CD14-positive monocyte (primary cell): ENCODE results near the gene RFK. TPM values are rescaled to one million over a fixed set of nuclear protein-coding genes. Genes with fewer than 3 reads are reported as not detected.

Experiments
- DNase-seq, 3 donors: peaks; one replicate each; pipeline ENCODE4 v3.0.0-alpha.2; 2011 to 2022
- H2AFZ ChIP-seq: 2 replicates; pipeline ENCODE4 v1.6.0; 2012; ENCODE audit warnings: mild to moderate bottlenecking, low read depth, low read length, inconsistent platforms; ENCODE audit not compliant: insufficient read depth, poor library complexity, severe bottlenecking
- H3K27ac ChIP-seq, 2 donors: 1 replicate in 1 of 2; 2 replicates in 1 of 2; pipeline ENCODE4 v1.5.1; 2012 to 2013; ENCODE audit warnings: low read length in 2 of 2, control low read depth in 1 of 2, inconsistent platforms in 1 of 2, low read depth in 1 of 2, mild to moderate bottlenecking in 1 of 2
- H3K27me3 ChIP-seq, 2 donors: one replicate each; pipeline versions ENCODE4 v1.6.0 to v1.6.1; 2011 to 2013; ENCODE audit warnings: low read length in 2 of 2; ENCODE audit not compliant: control insufficient read depth in 2 of 2, insufficient read depth in 2 of 2
- H3K36me3 ChIP-seq, 2 donors: replicated peaks in 1 of 2; 1 replicate in 1 of 2; 2 replicates in 1 of 2; pipeline versions ENCODE4 v1.5.1 to v1.6.1; 2012 to 2013; ENCODE audit warnings: low read length in 2 of 2, control low read depth in 1 of 2, inconsistent platforms in 1 of 2, mild to moderate bottlenecking in 1 of 2; ENCODE audit not compliant: insufficient read depth in 2 of 2, control insufficient read depth in 1 of 2
- H3K4me1 ChIP-seq, 2 donors: 1 replicate in 1 of 2; 2 replicates in 1 of 2; pipeline versions ENCODE4 v1.5.1 to v1.6.1; 2012 to 2013; ENCODE audit warnings: low read length in 2 of 2, control low read depth in 1 of 2, inconsistent platforms in 1 of 2, mild to moderate bottlenecking in 1 of 2, moderate library complexity in 1 of 2; ENCODE audit not compliant: insufficient read depth in 2 of 2, control insufficient read depth in 1 of 2
- H3K4me2 ChIP-seq: replicated peaks from 2 replicates; pipeline ENCODE3; 2012; ENCODE audit warnings: low read length, moderate library complexity, mild to moderate bottlenecking; ENCODE audit not compliant: poor library complexity, severe bottlenecking; ENCODE audit errors: extremely low read depth
- H3K4me3 ChIP-seq, 3 experiments: fragments of 200-600 bp in 1 of 3; sonication (generic) in 1 of 3; replicated peaks in 1 of 3; 1 replicate in 2 of 3; 2 replicates in 1 of 3; pipeline ENCODE4 v1.5.1; 2011 to 2013; ENCODE audit warnings: low read length in 3 of 3, mild to moderate bottlenecking in 3 of 3, control low read depth in 2 of 3, low read depth in 2 of 3, inconsistent platforms in 1 of 3, moderate library complexity in 1 of 3
- H3K79me2 ChIP-seq: 2 replicates; pipeline ENCODE4 v1.6.0; 2012; ENCODE audit warnings: mild to moderate bottlenecking, control low read depth, inconsistent platforms, low read length, moderate library complexity; ENCODE audit not compliant: insufficient read depth
- H3K9ac ChIP-seq: 2 replicates; pipeline ENCODE4 v1.6.0; 2017; ENCODE audit warnings: low read length, mild to moderate bottlenecking; ENCODE audit not compliant: insufficient read depth, poor library complexity, severe bottlenecking
- H3K9me3 ChIP-seq, 2 donors: replicated peaks in 1 of 2; 1 replicate in 1 of 2; 2 replicates in 1 of 2; pipeline versions ENCODE4 v1.5.1 to v1.6.1; 2012 to 2013; ENCODE audit warnings: low read length in 2 of 2, control low read depth in 1 of 2; ENCODE audit not compliant: control insufficient read depth in 1 of 2, insufficient read depth in 1 of 2
- H4K20me1 ChIP-seq: 2 replicates; pipeline ENCODE4 v1.6.0; 2012; ENCODE audit warnings: mild to moderate bottlenecking, low read length, control low read depth, moderate library complexity; ENCODE audit not compliant: insufficient read depth
- H3K27ac Mint-ChIP-seq, 7 donors: one replicate each; pipeline ENCODE4 v1.8.0; 2020; ENCODE audit warnings: mild to moderate bottlenecking in 7 of 7, mixed read lengths in 7 of 7, moderate library complexity in 6 of 7, inconsistent platforms in 2 of 7
- H3K27me3 Mint-ChIP-seq, 3 donors: one replicate each; pipeline ENCODE4 v1.8.0; 2021 to 2022; ENCODE audit warnings: low read depth in 3 of 3, mild to moderate bottlenecking in 3 of 3, mixed read lengths in 3 of 3, moderate library complexity in 3 of 3, inconsistent platforms in 1 of 3
- H3K36me3 Mint-ChIP-seq, 2 donors: one replicate each; pipeline ENCODE4 v1.8.0; 2020; ENCODE audit warnings: mixed read lengths in 2 of 2, inconsistent platforms in 1 of 2, mild to moderate bottlenecking in 1 of 2
- H3K4me1 Mint-ChIP-seq: one replicate; pipeline ENCODE4 v1.8.0; 2020; ENCODE audit warnings: mild to moderate bottlenecking, mixed read lengths
- H3K4me3 Mint-ChIP-seq, 2 donors: one replicate each; pipeline ENCODE4 v1.8.0; 2020; ENCODE audit warnings: mild to moderate bottlenecking in 2 of 2, mixed read lengths in 2 of 2, moderate library complexity in 1 of 2
- H3K9me3 Mint-ChIP-seq, 7 donors: one replicate each; pipeline ENCODE4 v1.8.0; 2020 to 2022; ENCODE audit warnings: mixed read lengths in 7 of 7, mild to moderate bottlenecking in 6 of 7, moderate library complexity in 6 of 7, inconsistent platforms in 2 of 7
- WGBS: methylation state at CpG from one replicate; pipeline ENCODE4 v1.1.5; 2013; ENCODE audit warnings: missing lambda C conversion rate; ENCODE audit not compliant: insufficient coverage; 5-methylcytosine and 5-hydroxymethylcytosine counted together
- intact Hi-C, 2 donors: fragments of 100-400 bp; cut with micrococcal nuclease; formaldehyde crosslinking; loops; one replicate each; pipeline versions ENCODE4 v1.15.0 to v1.15.1; 2023
- polyA plus RNA-seq, 3 donors: library from polyadenylated mRNA; depleted of rRNA in 1 of 3; unstranded in 2 of 3; stranded (reverse) in 1 of 3; fragments of 300-500 nt in 2 of 3; fragments of >200 nt in 1 of 3; fragmentation: Illumina TruSeq in 2 of 3; gene quantifications; 1 replicate in 2 of 3; 2 replicates in 1 of 3; pipeline ENCODE4 v1.2.3, GENCODE V29; 2012 to 2021
- TF ChIP-seq, protein P1 (sequence below): fragments of 200-600 bp; IDR thresholded peaks from one replicate; pipeline ENCODE4 v1.8.0; 2022; ENCODE audit warnings: antibody characterized with exemption, mild to moderate bottlenecking

The RFK gene
- polyA plus RNA-seq, 3 donors, result 5.9 to 46.6 (median 44.4) TPM

DNA sequence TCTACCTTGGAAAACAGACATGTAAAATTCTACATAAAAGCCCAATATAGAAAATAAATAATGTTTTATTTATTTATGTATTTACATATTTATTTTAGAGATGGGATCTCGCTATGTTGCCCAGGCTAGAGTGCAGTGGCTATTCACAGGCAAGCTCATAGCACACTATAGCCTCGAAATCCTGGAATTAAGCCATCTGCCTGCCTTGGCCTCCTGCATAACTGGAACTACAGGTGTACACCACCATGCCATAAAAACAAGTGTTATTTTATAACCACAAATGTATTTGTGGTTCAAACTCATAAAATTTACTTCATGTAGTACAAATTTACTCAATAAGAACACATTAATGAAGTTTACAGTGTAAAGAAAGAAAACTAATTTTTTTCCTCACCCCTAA lies 7.0 kb upstream of the RFK start:
- Histone ChIP-seq H3K9ac (no peak overlapping the region), H3K36me3 (no peaks in the 10 kb centered on the region), H2AFZ (no peak overlapping the region), H3K4me3 (no peak overlapping the region), H3K27ac (no peak overlapping the region), H3K79me2 (no peaks in the 10 kb centered on the region), H3K9me3 (no peaks in the 10 kb centered on the region), H4K20me1 (no peaks in the 10 kb centered on the region), H3K4me2 (no peak overlapping the region), H3K4me1 (peaks cover 3 to 8% of the 10 kb centered on the region in 2 donors), H3K27me3 (no peaks in the 10 kb centered on the region)
- H3K9me3 Mint-ChIP-seq, result no peaks in the 10 kb centered on the region
- H3K27ac Mint-ChIP-seq, result no peak overlapping the region
- intact Hi-C loops, result loop anchor here in 1 of 2 donors (10.0 kb wide), 1 partner anchor 54 kb away; the partner anchor contains the start of gene GCNT1
- H3K4me1 Mint-ChIP-seq, result peaks cover 19% of the 10 kb centered on the region
- WGBS, result 86% methylated on average over 1 of the region's 2 CpGs
- no peak overlapping the region for H3K4me3 Mint-ChIP-seq
- H3K27me3 Mint-ChIP-seq, result peaks cover 0 to 6% (median 0%) of the 10 kb centered on the region in 3 donors
- TF ChIP-seq, protein P1, sequence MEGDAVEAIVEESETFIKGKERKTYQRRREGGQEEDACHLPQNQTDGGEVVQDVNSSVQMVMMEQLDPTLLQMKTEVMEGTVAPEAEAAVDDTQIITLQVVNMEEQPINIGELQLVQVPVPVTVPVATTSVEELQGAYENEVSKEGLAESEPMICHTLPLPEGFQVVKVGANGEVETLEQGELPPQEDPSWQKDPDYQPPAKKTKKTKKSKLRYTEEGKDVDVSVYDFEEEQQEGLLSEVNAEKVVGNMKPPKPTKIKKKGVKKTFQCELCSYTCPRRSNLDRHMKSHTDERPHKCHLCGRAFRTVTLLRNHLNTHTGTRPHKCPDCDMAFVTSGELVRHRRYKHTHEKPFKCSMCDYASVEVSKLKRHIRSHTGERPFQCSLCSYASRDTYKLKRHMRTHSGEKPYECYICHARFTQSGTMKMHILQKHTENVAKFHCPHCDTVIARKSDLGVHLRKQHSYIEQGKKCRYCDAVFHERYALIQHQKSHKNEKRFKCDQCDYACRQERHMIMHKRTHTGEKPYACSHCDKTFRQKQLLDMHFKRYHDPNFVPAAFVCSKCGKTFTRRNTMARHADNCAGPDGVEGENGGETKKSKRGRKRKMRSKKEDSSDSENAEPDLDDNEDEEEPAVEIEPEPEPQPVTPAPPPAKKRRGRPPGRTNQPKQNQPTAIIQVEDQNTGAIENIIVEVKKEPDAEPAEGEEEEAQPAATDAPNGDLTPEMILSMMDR, result no peak
- no peak for DNase-seq
- H3K36me3 Mint-ChIP-seq, result no peaks in the 10 kb centered on the region

DNA sequence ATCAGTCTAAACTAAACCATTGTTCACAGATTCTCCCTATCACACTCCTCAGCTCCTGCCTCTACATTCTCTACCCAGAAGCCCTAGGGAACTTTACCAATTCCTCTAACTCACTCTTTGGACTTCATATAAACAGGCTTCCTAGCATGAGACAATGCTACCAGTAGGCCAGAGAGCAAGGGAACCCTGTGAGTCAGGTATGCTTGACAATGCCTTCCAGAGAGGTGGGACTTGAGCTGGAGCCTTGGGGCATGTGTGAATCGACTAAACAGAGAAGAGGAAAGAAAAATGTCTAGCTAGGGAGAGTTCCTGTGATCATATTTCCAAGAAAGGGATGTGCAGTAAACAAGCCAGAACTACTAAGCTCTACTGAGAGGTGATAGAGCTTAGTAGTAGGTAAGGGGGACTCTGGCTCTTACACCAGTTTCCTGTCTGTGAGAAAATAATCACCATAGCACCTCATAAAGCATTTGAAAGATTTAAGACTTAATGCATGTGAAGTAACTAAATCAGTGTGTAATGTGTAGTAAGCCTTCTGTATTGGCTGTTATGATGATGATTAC lies 6.4 kb upstream of the RFK start:
- Mint-ChIP-seq H3K27ac (peak overlapping the region in 2 of 7 donors; percentile 74 to 85), H3K36me3 (no peaks in the 10 kb centered on the region), H3K27me3 (peaks cover 0 to 6% (median 0%) of the 10 kb centered on the region in 3 donors), H3K4me1 (peaks cover 23% of the 10 kb centered on the region), H3K4me3 (no peak overlapping the region), H3K9me3 (no peaks in the 10 kb centered on the region)
- Histone ChIP-seq H3K4me2 (no peak overlapping the region), H3K79me2 (no peaks in the 10 kb centered on the region), H2AFZ (peak overlapping the region; percentile 32), H3K4me1 (peaks cover 8 to 14% of the 10 kb centered on the region in 2 donors), H3K27ac (no peak overlapping the region), H3K27me3 (no peaks in the 10 kb centered on the region), H3K9me3 (no peaks in the 10 kb centered on the region), H3K4me3 (no peak overlapping the region), H3K9ac (no peak overlapping the region), H3K36me3 (no peaks in the 10 kb centered on the region), H4K20me1 (no peaks in the 10 kb centered on the region)
- WGBS, result 0% methylated on average over 1 of the region's 1 CpG
- intact Hi-C loops, result loop anchor here in 1 of 2 donors (10.0 kb wide), 1 partner anchor 54 kb away; the partner anchor contains the start of gene GCNT1
- no peak for DNase-seq
- TF ChIP-seq, protein P1, result no peak
